HepG2 (cell line): ENCODE data around the gene BST1. TPM values are rescaled to one million over a fixed set of nuclear protein-coding genes. Genes with fewer than 3 reads are reported as not detected.

Experiments used
- ATAC-seq: fragments of 200-7000 bp; cut with Tn5 transposase; 3 replicates; pipeline ENCODE4 v1.9.1; 2020; ENCODE audit warnings: mild to moderate bottlenecking, moderate library complexity
- BruUV-seq: library from RNA; stranded (reverse); fragments of 400-500 nt; replicated peaks from 2 replicates; lab custom pipeline; 2021; lab: Mats Ljungman, UMichigan
- CTCF ChIA-PET: fragments of 300-600 bp; formaldehyde crosslinking; extraction: SDS; loops from one replicate; lab custom pipeline; 2021; ENCODE audit warnings: low total read pairs, inconsistent platforms, low intra/inter-chr PET ratio; lab: Yijun Ruan, JAX
- POLR2A ChIA-PET: fragments of 350-600 bp; sonication (Branson Sonifier 250); formaldehyde crosslinking; loops from one replicate; lab custom pipeline; 2020; ENCODE audit warnings: antibody characterized with exemption, inconsistent platforms; lab: Yijun Ruan, JAX
- DNase-seq: peaks from one replicate; pipeline ENCODE4 v3.0.0-alpha.2; 2015; ENCODE audit warnings: low spot score
- FAIRE-seq: peaks from 3 replicates; lab custom pipeline; 2011; peaks lifted over from hg19 to GRCh38; lab: Jason Lieb, UNC
- H2AFZ ChIP-seq: one replicate; pipeline ENCODE4 v1.6.1; 2011; ENCODE audit warnings: low read length, inconsistent platforms
- H3K27ac ChIP-seq: fragments of 300-600 bp; 3 replicates; pipeline ENCODE4 v1.8.0; 2011; ENCODE audit warnings: mixed run types, mild to moderate bottlenecking, mixed read lengths, low read length, inconsistent platforms; ENCODE audit not compliant: insufficient read depth; ENCODE audit errors: extremely low read length
- H3K27me3 ChIP-seq, 2 experiments: fragments of 200-600 bp in 1 of 2; 2 replicates in 1 of 2; 3 replicates in 1 of 2; pipeline versions ENCODE4 v1.6.0 to v1.8.0; 2011; ENCODE audit warnings: low read length in 2 of 2, mild to moderate bottlenecking in 2 of 2, moderate library complexity in 2 of 2, inconsistent platforms in 1 of 2; ENCODE audit not compliant: insufficient read depth in 2 of 2, control insufficient read depth in 1 of 2
- H3K36me3 ChIP-seq, 2 experiments: fragments of 200-600 bp in 1 of 2; replicated peaks in 1 of 2; 2 replicates in 1 of 2; 3 replicates in 1 of 2; pipeline versions ENCODE4 v1.5.1 to v1.8.0; 2011; ENCODE audit warnings: low read length in 2 of 2, inconsistent platforms in 1 of 2; ENCODE audit not compliant: insufficient read depth in 2 of 2, control insufficient read depth in 1 of 2
- H3K4me1 ChIP-seq: 2 replicates; pipeline ENCODE4 v1.5.1; 2012; ENCODE audit warnings: low read length, inconsistent platforms; ENCODE audit not compliant: insufficient read depth
- H3K4me2 ChIP-seq: 2 replicates; pipeline ENCODE4 v1.6.0; 2011; ENCODE audit warnings: low read depth, low read length, inconsistent platforms
- H3K4me3 ChIP-seq, 3 experiments: fragments of 200-600 bp in 1 of 3; sonication (generic), shearing (Covaris generic) in 1 of 3; replicated peaks in 1 of 3; 2 replicates each; pipeline ENCODE4 v1.5.1; 2011 to 2016; ENCODE audit warnings: low read length in 3 of 3, inconsistent platforms in 2 of 3, low read depth in 2 of 3, mild to moderate bottlenecking in 2 of 3, control low read depth in 1 of 3, mixed read lengths in 1 of 3; ENCODE audit not compliant: insufficient read depth in 1 of 3
- H3K79me2 ChIP-seq: one replicate; pipeline ENCODE4 v1.6.1; 2011; ENCODE audit warnings: low read length, inconsistent platforms; ENCODE audit not compliant: insufficient read depth
- H3K9ac ChIP-seq: 2 replicates; pipeline ENCODE4 v1.6.0; 2011; ENCODE audit warnings: mild to moderate bottlenecking, low read depth, low read length, inconsistent platforms; ENCODE audit not compliant: insufficient read depth
- H3K9me3 ChIP-seq: 2 replicates; pipeline ENCODE4 v1.5.1; 2012; ENCODE audit warnings: mild to moderate bottlenecking, low read length
- H4K20me1 ChIP-seq: 2 replicates; pipeline ENCODE4 v1.6.0; 2011; ENCODE audit warnings: inconsistent platforms, mild to moderate bottlenecking, low read length, moderate library complexity; ENCODE audit not compliant: insufficient read depth
- ATF2 ChIP-seq: sonication (generic); formaldehyde crosslinking; IDR thresholded peaks from 2 replicates; pipeline ENCODE4 v1.4.0; 2020; ENCODE audit warnings: missing genetic modification reagents
- CEBPB ChIP-seq: IDR thresholded peaks from 2 replicates; pipeline ENCODE4 v1.6.1; 2011; ENCODE audit warnings: low read depth, low read length, improper control_type of control experiment, borderline replicate concordance
- EP300 ChIP-seq, 3 experiments: sonication (generic) in 1 of 3; formaldehyde crosslinking in 1 of 3; IDR thresholded peaks; 2 replicates each; pipeline versions ENCODE4 v1.5.1 to v1.6.1; 2011 to 2020; ENCODE audit warnings: low read depth in 2 of 3, low read length in 2 of 3, borderline replicate concordance in 1 of 3, improper control_type of control experiment in 1 of 3, mild to moderate bottlenecking in 1 of 3, missing genetic modification reagents in 1 of 3, moderate library complexity in 1 of 3
- ESRRA ChIP-seq: sonication (generic); formaldehyde crosslinking; IDR thresholded peaks from 2 replicates; pipeline ENCODE4 v1.5.1; 2020; ENCODE audit warnings: mild to moderate bottlenecking, low read depth, missing genetic modification reagents
- GATAD2A ChIP-seq: IDR thresholded peaks from 2 replicates; pipeline ENCODE4 v1.6.1; 2016
- GTF2F1 ChIP-seq: fragments of 150-350 bp; IDR thresholded peaks from 2 replicates; pipeline ENCODE4 v1.6.1; 2014; ENCODE audit warnings: low read length
- HNF4A ChIP-seq: sonication (generic); formaldehyde crosslinking; IDR thresholded peaks from 2 replicates; pipeline ENCODE4 v1.4.0; 2020; ENCODE audit warnings: missing genetic modification reagents
- JDP2 ChIP-seq: sonication (generic); formaldehyde crosslinking; IDR thresholded peaks from 2 replicates; pipeline ENCODE4 v1.8.1; 2022; ENCODE audit warnings: missing genetic modification reagents, borderline replicate concordance
- MXD1 ChIP-seq: sonication (generic); formaldehyde crosslinking; IDR thresholded peaks from 2 replicates; pipeline ENCODE4 v1.4.0; 2020; ENCODE audit warnings: mild to moderate bottlenecking, missing genetic modification reagents
- SAFB2 ChIP-seq: sonication (generic); formaldehyde crosslinking; IDR thresholded peaks from 2 replicates; pipeline ENCODE4 v1.5.1; 2020; ENCODE audit warnings: missing genetic modification reagents, low read depth, mild to moderate bottlenecking, borderline replicate concordance
- SATB2 ChIP-seq: sonication (generic); formaldehyde crosslinking; IDR thresholded peaks from 2 replicates; pipeline ENCODE4 v1.5.0; 2020; ENCODE audit warnings: missing genetic modification reagents
- SMARCE1 ChIP-seq: fragments of 450-650 bp; IDR thresholded peaks from 2 replicates; pipeline ENCODE4 v1.6.1; 2017; ENCODE audit warnings: borderline replicate concordance
- SP5 ChIP-seq: IDR thresholded peaks from 2 replicates; pipeline ENCODE4 v1.6.1; 2016; ENCODE audit warnings: low read depth, borderline replicate concordance
- SPEN ChIP-seq: sonication (generic); formaldehyde crosslinking; IDR thresholded peaks from 2 replicates; pipeline ENCODE4 v1.5.1; 2020; ENCODE audit warnings: low read depth, mild to moderate bottlenecking, missing genetic modification reagents
- U2AF2 ChIP-seq: fragments of 200-400 bp; formaldehyde crosslinking; IDR thresholded peaks from 2 replicates; pipeline ENCODE4 v1.6.1; 2017; ENCODE audit warnings: low read depth, mild to moderate bottlenecking, low read length
- ZNF484 ChIP-seq: sonication (generic); formaldehyde crosslinking; IDR thresholded peaks from 2 replicates; pipeline ENCODE4 v1.5.1; 2020; ENCODE audit warnings: mild to moderate bottlenecking, low read depth, missing genetic modification reagents, borderline replicate concordance
- ZNF576 ChIP-seq: sonication (generic); formaldehyde crosslinking; IDR thresholded peaks from 2 replicates; pipeline ENCODE4 v1.4.0; 2020; ENCODE audit warnings: mild to moderate bottlenecking, missing genetic modification reagents
- ZNF644 ChIP-seq: IDR thresholded peaks from 2 replicates; pipeline ENCODE4 v1.6.1; 2016; ENCODE audit warnings: low read depth
- WGBS: methylation state at CpG from one replicate; pipeline ENCODE4 v1.1.6; 2017; ENCODE audit warnings: low lambda C conversion rate; 5-methylcytosine and 5-hydroxymethylcytosine counted together
- in situ Hi-C: cut with HindIII; loops from 2 replicates; pipeline ENCODE4 v1.10.0; 2017; ENCODE audit warnings: low pct_unique_long_range_greater_than_20kb; ENCODE audit not compliant: extremely low pct_ligation_motif_present
- intact Hi-C: fragments of 100-400 bp; cut with micrococcal nuclease; formaldehyde crosslinking; loops from one replicate; pipeline ENCODE4 v1.10.0; 2022; ENCODE audit not compliant: unreplicated experiment
- polyA plus RNA-seq, 8 experiments: library from polyadenylated mRNA; depleted of rRNA in 3 of 8; stranded (reverse) in 7 of 8; unstranded in 1 of 8; fragments of >200 nt; fragmentation: Illumina TruSeq in 4 of 8; extraction: Trizol in 4 of 8; gene quantifications; 2 replicates each; pipeline versions ENCODE4 v1.2.1 to v1.2.3, GENCODE V29; 2011 to 2016; ENCODE audit warnings: low read depth in 4 of 8, missing spikeins in 1 of 8, mixed read lengths in 1 of 8; ENCODE audit not compliant: insufficient read depth in 1 of 8
- total RNA-seq, 5 experiments: library from RNA; depleted of rRNA; stranded (reverse); fragments of >200 nt; fragmentation: Illumina TruSeq; extraction: Trizol; gene quantifications; 2 replicates each; pipeline ENCODE4 v1.2.3, GENCODE V29; 2016; ENCODE audit warnings: low read depth in 1 of 5

BST1 gene
- total and polyA plus RNA-seq, 2 of the 13 experiments (the other 11 are each of a cell fraction or from before 2014, with no cell fraction given) = 0.09 to 0.49 TPM

DNA sequence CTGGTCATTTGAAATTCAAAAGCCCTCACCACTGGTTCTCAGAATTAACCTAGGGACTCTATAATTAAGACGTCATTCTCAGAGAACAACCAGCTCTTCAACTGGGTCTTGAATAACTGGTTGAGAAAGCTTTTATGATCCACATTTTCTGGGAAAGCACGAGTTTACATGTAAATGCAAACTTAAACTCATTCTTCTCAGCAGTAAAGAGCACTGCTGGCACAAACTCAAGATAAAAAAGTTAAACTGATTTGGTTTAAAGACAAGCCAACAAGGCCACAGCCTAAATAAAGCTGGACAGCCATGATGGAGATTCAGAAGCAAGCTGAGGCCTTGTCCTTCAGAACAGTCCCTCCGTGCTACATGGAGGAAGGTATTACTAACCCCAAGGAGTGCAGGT, 13.2 kb downstream of the BST1 start (continued):
- TF ChIP-seq EP300 (IDR thresholded peaks at IDR 0.05; ENCODE audit: low read depth in 2 of 2, low read length in 2 of 2) (no peak), EP300 (CRISPR knock-in tag; IDR thresholded peaks at IDR 0.05; ENCODE audit: borderline replicate concordance) (no peak), SAFB2 (CRISPR knock-in tag) (no peak), ZNF484 (CRISPR knock-in tag) (no peak), MXD1 (CRISPR knock-in tag) (no peak), SP5 (CRISPR knock-in tag) (no peak), U2AF2 (no peak), JDP2 (CRISPR knock-in tag) (no peak), SMARCE1 (no peak), ESRRA (CRISPR knock-in tag) (no peak), HNF4A (CRISPR knock-in tag) (no peak), SPEN (CRISPR knock-in tag) (no peak)

DNA sequence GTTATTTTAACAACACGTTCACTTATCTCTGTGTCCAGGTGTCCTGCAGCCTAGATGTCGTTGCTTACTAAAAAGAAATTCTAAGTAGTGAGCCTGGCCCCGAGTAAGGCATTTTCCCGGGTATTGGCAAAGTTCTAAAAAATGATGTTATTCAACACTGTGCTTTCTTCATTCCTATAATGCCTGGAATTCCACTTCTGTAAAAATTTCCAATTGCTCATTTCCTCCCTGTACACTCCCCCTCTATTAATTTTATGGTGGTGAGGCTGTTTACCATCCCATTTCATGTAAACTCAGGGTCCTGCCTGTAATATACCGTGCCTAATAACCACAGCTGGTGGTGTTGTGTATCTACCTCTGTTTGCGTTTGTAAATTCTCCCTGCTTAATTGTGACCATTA, 14.2 kb downstream of the BST1 start:
- Histone ChIP-seq H3K27me3 (no peaks in the 10 kb centered on the region), H3K4me1 (peaks cover 16% of the 10 kb centered on the region), H3K9ac (no peak overlapping the region), H3K27ac (no peak overlapping the region), H4K20me1 (no peaks in the 10 kb centered on the region), H2AFZ (no peak overlapping the region), H3K4me2 (no peak overlapping the region), H3K9me3 (no peaks in the 10 kb centered on the region), H3K79me2 (no peaks in the 10 kb centered on the region), H3K36me3 (no peaks in the 10 kb centered on the region), H3K4me3 (no peak overlapping the region)
- intact Hi-C loops (no loop called here), in situ Hi-C loops (no loop called here)
- 46% methylated on average over 6 of the region's 6 CpGs for WGBS
- no peak for FAIRE-seq
- POLR2A ChIA-PET = interaction anchor here (1.6 kb wide), 1 partner anchor 35 kb away, joined by 7 read pairs; the partner anchor contains the start of gene FAM200B
- no TSS peak for BruUV-seq
- CTCF ChIA-PET = no interaction called here
- no peak for DNase-seq
- ATAC-seq = no peak
- TF ChIP-seq CEBPB (no peak), GTF2F1 (no peak), ZNF644 (CRISPR knock-in tag) (no peak), ATF2 (CRISPR knock-in tag) (no peak), ZNF576 (CRISPR knock-in tag) (no peak), GATAD2A (CRISPR knock-in tag) (no peak), SATB2 (no peak)
